Measurements from ENCODE around the gene NR4A3.

DNA sequence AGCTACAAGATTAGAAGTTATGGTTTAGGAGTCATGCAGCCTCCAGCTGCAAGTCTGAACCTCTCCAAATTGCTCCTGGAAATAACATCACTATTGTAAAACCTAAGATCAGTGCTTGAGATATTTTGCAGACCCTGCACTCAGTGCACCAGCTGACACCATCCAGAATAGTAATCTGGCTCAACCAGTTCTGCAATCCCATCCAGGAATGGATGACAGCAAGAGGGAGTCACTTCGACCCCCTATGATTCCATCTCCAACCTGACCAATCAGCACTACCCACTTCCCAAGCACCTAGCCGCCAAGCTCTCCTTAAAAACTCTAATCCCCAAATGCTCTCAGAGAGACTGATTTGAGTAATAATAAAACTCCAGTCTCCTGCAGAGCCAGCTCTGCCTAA is 37.9 kb upstream of the NR4A3 start:
- TF ChIP-seq ZNF629 (CRISPR knock-in tag; conservative IDR thresholded peaks at IDR 0.05) (no peak), EHMT2 (IDR thresholded peaks at IDR 0.05; ENCODE audit: borderline replicate concordance, low read depth, low read length) (no peak), MYNN (CRISPR knock-in tag; IDR thresholded peaks at IDR 0.05; ENCODE audit: low read depth) (no peak), JUND (CRISPR knock-in tag; IDR thresholded peaks at IDR 0.05) (no peak), MEIS2 (CRISPR knock-in tag; IDR thresholded peaks at IDR 0.05) (no peak)
- TF ChIP-seq, protein P1, sequence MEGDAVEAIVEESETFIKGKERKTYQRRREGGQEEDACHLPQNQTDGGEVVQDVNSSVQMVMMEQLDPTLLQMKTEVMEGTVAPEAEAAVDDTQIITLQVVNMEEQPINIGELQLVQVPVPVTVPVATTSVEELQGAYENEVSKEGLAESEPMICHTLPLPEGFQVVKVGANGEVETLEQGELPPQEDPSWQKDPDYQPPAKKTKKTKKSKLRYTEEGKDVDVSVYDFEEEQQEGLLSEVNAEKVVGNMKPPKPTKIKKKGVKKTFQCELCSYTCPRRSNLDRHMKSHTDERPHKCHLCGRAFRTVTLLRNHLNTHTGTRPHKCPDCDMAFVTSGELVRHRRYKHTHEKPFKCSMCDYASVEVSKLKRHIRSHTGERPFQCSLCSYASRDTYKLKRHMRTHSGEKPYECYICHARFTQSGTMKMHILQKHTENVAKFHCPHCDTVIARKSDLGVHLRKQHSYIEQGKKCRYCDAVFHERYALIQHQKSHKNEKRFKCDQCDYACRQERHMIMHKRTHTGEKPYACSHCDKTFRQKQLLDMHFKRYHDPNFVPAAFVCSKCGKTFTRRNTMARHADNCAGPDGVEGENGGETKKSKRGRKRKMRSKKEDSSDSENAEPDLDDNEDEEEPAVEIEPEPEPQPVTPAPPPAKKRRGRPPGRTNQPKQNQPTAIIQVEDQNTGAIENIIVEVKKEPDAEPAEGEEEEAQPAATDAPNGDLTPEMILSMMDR (CRISPR knock-in tag; IDR thresholded peaks at IDR 0.05) = no peak
- TF ChIP-seq, protein P2, sequence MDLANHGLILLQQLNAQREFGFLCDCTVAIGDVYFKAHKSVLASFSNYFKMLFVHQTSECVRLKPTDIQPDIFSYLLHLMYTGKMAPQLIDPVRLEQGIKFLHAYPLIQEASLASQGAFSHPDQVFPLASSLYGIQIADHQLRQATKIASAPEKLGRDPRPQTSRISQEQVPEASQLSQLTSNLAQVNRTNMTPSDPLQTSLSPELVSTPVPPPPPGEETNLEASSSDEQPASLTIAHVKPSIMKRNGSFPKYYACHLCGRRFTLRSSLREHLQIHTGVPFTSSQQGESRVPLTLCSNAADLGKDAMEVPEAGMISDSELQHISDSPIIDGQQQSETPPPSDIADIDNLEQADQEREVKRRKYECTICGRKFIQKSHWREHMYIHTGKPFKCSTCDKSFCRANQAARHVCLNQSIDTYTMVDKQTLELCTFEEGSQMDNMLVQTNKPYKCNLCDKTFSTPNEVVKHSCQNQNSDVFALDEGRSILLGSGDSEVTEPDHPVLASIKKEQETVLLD (CRISPR knock-in tag; IDR thresholded peaks at IDR 0.05; ENCODE audit: low read depth) = no peak
- TF ChIP-seq, protein P3, sequence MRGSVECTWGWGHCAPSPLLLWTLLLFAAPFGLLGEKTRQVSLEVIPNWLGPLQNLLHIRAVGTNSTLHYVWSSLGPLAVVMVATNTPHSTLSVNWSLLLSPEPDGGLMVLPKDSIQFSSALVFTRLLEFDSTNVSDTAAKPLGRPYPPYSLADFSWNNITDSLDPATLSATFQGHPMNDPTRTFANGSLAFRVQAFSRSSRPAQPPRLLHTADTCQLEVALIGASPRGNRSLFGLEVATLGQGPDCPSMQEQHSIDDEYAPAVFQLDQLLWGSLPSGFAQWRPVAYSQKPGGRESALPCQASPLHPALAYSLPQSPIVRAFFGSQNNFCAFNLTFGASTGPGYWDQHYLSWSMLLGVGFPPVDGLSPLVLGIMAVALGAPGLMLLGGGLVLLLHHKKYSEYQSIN (CRISPR knock-in tag; IDR thresholded peaks at IDR 0.05; ENCODE audit: borderline replicate concordance) = no peak
- TF ChIP-seq, protein P4, sequence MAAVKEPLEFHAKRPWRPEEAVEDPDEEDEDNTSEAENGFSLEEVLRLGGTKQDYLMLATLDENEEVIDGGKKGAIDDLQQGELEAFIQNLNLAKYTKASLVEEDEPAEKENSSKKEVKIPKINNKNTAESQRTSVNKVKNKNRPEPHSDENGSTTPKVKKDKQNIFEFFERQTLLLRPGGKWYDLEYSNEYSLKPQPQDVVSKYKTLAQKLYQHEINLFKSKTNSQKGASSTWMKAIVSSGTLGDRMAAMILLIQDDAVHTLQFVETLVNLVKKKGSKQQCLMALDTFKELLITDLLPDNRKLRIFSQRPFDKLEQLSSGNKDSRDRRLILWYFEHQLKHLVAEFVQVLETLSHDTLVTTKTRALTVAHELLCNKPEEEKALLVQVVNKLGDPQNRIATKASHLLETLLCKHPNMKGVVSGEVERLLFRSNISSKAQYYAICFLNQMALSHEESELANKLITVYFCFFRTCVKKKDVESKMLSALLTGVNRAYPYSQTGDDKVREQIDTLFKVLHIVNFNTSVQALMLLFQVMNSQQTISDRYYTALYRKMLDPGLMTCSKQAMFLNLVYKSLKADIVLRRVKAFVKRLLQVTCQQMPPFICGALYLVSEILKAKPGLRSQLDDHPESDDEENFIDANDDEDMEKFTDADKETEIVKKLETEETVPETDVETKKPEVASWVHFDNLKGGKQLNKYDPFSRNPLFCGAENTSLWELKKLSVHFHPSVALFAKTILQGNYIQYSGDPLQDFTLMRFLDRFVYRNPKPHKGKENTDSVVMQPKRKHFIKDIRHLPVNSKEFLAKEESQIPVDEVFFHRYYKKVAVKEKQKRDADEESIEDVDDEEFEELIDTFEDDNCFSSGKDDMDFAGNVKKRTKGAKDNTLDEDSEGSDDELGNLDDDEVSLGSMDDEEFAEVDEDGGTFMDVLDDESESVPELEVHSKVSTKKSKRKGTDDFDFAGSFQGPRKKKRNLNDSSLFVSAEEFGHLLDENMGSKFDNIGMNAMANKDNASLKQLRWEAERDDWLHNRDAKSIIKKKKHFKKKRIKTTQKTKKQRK (IDR thresholded peaks at IDR 0.05; ENCODE audit: low read length) = no peak
- TF ChIP-seq, protein P5, sequence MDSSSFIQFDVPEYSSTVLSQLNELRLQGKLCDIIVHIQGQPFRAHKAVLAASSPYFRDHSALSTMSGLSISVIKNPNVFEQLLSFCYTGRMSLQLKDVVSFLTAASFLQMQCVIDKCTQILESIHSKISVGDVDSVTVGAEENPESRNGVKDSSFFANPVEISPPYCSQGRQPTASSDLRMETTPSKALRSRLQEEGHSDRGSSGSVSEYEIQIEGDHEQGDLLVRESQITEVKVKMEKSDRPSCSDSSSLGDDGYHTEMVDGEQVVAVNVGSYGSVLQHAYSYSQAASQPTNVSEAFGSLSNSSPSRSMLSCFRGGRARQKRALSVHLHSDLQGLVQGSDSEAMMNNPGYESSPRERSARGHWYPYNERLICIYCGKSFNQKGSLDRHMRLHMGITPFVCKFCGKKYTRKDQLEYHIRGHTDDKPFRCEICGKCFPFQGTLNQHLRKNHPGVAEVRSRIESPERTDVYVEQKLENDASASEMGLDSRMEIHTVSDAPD (CRISPR knock-in tag; IDR thresholded peaks at IDR 0.05) = no peak

Measured in HepG2 (cell line).